H7 (cell line): ENCODE results near the gene CDH22. TPM values are rescaled to one million over a fixed set of nuclear protein-coding genes. Genes with fewer than 3 reads are reported as not detected.

Source experiments
- DNase-seq: peaks from one replicate; pipeline ENCODE4 v3.0.0; 2012
- H3K27me3 ChIP-seq: 2 replicates; pipeline ENCODE4 v1.6.0; 2011; ENCODE audit warnings: mild to moderate bottlenecking, low read length; ENCODE audit not compliant: control insufficient read depth, insufficient read depth
- H3K36me3 ChIP-seq: replicated peaks from 2 replicates; pipeline ENCODE4 v1.5.1; 2011; ENCODE audit warnings: low read length; ENCODE audit not compliant: control insufficient read depth, insufficient read depth
- H3K4me3 ChIP-seq: 2 replicates; pipeline ENCODE4 v1.5.1; 2011; ENCODE audit warnings: low read depth, mild to moderate bottlenecking, control low read depth, low read length, moderate library complexity; ENCODE audit not compliant: insufficient read depth
- total RNA-seq: library from RNA; depleted of rRNA; stranded (reverse); fragments of >200 nt; shearing (Covaris generic); gene quantifications from 2 replicates; pipeline ENCODE4 v1.2.3, GENCODE V29; 2014

CDH22 gene
- total RNA-seq, 1 experiment from 2014 or later, result 0.03 TPM

DNA sequence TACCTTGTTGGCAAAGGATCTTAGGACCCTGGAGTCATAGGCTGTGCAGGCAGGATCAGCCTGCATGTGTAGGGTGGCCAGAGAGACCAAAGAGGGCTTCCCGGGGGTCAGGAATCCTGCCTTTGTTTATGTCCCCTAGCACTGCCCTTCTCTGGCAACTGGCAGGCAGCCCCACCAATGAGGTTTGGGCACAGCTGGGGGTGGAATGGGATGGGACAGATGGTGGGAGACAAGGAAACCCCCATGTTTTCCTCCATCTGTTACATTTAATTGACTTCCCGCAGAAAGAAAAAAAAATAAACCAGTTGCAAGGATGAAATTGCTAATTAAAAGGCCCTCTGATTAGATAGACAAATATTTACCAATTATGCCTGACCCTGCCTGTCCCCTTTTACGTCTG, 162.6 kb downstream of the CDH22 start:
- H3K4me3 ChIP-seq, result no peak overlapping the region
- DNase-seq, result peak; percentile 78
- no peaks in the 10 kb centered on the region for H3K36me3 ChIP-seq
- peaks cover 3% of the 10 kb centered on the region; the same call in 1 of the 2 replicates for H3K27me3 ChIP-seq

DNA sequence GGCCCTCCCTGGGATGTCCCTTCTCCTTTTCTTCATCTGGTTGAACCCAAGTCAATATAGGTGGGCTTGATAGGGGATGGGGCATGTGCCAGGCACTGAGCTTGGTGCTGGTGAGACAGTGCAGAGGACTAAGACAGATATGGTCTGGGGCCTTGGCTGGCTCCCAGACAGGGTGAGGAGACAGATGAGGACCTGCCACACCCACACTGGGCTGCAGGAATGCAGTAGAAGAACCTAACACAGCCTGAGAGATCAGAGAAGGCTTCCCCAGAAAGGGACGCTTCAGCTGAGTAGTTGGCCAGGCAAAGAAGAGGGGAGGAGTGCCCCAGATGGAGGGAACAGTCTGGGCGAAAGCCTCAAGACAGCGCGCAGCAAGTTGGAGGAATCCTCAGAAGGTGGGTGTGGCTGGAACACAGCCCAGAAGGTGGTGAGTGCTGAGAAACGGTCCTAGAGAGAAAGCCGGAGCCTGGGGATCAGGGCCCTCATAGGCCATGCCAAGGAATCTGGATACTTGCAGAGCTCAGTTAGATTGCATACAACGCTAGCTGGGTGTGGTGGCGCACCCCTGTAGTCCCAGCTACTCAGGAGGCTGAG, 163.8 kb downstream of the CDH22 start:
- H3K36me3 ChIP-seq, result no peaks in the 10 kb centered on the region
- H3K4me3 ChIP-seq, result no peak overlapping the region
- DNase-seq, result no peak
- H3K27me3 ChIP-seq, result peaks cover 3% of the 10 kb centered on the region; the same call in 1 of the 2 replicates

DNA sequence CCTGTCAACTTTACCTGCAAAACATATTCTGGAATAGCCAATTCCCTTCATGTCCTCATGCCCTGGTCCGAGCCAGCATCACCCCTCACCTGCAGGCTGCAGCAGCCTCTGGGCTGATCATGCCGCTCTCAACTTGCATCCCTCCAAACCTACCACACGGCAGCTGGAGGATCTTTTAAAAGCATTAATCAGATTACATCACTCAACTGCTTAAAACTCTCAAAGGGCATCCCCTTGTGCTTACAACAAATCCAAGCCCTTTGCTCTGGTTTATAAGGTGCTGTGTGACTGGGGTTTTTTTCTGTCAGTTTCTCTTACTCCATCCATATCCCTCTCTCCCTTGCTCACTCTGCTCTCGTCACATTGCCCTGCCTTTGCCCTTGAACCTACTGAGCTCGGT, 166.2 kb downstream of the CDH22 start:
- Histone ChIP-seq H3K27me3 (peaks cover 3% of the 10 kb centered on the region; the same call in 1 of the 2 replicates), H3K36me3 (no peaks in the 10 kb centered on the region), H3K4me3 (no peak overlapping the region)
- no peak for DNase-seq

DNA sequence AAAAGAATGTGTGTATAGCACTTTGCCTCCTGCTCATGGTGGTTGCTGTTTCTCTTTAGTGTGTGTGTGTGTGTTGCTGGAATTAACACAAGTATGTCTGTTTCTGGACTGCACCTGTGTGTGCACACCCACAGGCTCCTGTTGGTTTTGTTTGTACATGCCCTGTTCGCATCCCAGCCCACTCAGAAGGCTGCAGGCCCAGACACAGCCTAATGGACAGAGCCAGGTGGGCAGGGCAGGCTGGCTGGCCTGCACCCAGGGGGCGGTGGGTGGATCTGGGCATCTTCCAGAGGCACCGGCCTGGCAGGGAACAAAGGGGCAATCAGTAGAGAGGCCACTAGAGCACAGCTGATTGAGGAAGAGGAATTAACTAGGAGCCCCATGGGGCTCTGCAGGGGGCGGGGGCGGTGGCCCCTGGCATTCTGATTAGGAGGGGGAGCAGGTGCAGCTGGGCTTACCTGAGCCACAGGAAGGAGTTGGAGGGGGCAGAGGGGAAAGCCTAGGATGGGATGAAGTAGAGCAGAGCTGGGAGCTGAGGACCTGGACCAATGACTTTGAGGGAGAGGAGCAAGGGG, 168.3 kb downstream of the CDH22 start:
- peaks cover 3% of the 10 kb centered on the region; the same call in 1 of the 2 replicates for H3K27me3 ChIP-seq
- DNase-seq, result peak; percentile 72

DNA sequence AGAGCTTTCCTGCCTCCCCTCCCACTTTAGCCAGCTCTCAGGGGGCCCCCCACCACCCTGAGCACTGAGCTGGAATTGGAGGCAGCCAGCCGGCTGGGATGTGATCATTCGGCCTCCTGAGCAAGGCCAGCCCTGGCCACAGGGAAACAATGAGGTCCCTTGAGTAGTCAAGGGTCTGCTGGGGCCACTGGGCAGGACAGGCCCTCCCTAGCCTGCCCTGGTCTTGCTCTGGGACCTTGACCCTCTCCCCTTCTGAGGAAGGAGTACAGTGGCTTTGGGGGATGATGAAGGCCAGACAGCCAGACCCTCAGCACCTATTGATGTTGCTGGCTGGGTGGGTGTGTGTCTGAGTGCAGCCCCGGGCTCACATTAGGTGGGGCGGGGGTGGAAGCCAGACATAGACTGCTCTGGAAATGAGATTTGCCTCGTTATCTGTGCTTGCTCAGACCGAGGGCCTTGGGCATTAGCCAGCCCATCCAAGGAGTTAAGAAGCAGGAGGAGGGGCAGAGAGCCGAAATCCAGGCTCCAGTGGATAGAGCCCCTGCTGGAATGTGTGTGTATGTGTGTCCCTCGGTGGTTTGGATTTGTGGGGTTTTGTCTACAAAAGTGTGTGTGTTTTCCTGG, 168.9 kb downstream of the CDH22 start:
- DNase-seq, result no peak
- Histone ChIP-seq H3K4me3 (no peak overlapping the region), H3K36me3 (no peaks in the 10 kb centered on the region), H3K27me3 (peaks cover 3% of the 10 kb centered on the region; the same call in 1 of the 2 replicates)

More for the DNA sequence above, 168.3 kb downstream of the CDH22 start:
- no peak overlapping the region for H3K4me3 ChIP-seq
- H3K36me3 ChIP-seq, result no peaks in the 10 kb centered on the region

DNA sequence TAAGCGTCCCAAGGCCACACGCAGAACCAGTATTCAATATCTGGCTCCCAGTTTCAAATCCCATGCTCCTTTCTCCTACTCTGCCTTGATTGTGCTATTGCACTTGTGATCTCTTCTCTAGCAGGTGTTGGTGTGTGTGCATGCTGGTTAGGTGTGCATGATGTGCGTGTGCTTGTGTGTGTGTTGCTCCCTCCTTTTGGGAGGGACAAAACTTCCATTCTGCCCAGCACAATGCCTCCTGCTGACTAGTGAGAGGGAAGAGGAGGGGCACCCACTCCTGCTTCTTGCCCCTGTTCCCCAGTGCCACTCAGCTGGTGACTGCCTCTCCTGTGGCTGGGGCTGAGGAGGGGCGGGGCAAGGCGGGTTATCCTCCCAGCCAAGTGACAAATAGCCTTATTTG, 170.5 kb downstream of the CDH22 start:
- no peaks in the 10 kb centered on the region for H3K36me3 ChIP-seq
- no peak overlapping the region for H3K4me3 ChIP-seq
- peaks cover 3% of the 10 kb centered on the region; the same call in 1 of the 2 replicates for H3K27me3 ChIP-seq
- no peak for DNase-seq

DNA sequence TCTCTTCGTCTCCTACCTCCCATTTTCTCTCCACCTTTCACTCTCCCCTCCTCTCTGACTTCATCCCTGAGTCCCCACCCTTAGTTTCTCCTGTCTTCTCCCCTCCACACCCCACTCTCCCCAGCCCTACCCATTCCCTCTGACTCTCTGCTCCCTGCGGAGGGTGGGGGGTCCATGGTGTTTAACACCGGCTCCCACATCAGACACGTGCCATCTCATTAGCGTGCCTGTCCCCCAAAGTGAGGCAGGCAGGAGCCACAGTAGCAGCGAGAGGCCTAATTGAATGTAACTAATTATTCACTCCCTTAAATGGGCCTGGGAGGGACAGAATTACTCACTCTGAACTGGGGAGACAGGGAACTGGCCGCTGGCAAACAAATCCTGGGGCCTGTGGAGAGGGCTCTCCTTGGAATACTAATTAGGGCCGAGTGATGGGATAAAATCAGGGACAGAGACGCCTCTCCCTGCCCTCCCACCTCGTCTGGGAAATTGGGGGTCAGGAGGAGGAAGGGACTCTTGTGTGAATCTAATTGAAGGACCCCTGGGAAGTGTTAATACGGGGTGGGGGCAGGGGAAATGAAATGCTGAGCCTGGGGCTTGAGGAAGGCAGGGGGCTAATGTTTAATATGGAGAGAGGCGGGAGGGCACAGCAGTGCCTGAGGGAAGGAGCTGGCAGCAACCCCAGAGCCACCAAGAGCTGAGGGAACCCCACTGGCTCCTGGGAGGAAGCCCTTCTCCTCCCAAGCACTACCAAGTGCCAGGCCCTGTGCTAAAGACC, 172.3 kb downstream of the CDH22 start:
- Histone ChIP-seq H3K27me3 (peaks cover 6% of the 10 kb centered on the region), H3K4me3 (no peak overlapping the region), H3K36me3 (no peaks in the 10 kb centered on the region)
- peak; percentile 69 for DNase-seq

DNA sequence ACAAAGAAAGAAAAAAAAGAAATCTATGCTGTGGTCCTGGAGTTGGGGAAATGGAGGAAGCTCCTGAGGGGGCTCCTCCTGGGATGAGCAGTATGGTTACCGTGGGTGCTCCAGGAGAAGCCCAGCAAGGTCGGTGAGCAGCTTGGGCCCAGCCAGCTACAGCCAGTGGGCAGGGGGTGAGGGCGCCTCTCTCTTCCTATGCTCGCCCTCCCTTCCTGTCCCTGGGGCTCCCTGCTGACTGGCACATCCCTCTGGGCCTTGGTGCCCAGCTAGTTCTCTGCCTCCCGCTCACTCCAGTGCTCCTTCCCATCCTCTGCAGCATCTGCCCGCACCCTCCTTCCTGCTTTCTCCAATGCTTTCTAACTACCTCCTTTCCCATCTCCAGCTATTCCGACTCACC, 173.6 kb downstream of the CDH22 start:
- Histone ChIP-seq H3K27me3 (peaks cover 11% of the 10 kb centered on the region), H3K36me3 (no peaks in the 10 kb centered on the region)
- no peak for DNase-seq

DNA sequence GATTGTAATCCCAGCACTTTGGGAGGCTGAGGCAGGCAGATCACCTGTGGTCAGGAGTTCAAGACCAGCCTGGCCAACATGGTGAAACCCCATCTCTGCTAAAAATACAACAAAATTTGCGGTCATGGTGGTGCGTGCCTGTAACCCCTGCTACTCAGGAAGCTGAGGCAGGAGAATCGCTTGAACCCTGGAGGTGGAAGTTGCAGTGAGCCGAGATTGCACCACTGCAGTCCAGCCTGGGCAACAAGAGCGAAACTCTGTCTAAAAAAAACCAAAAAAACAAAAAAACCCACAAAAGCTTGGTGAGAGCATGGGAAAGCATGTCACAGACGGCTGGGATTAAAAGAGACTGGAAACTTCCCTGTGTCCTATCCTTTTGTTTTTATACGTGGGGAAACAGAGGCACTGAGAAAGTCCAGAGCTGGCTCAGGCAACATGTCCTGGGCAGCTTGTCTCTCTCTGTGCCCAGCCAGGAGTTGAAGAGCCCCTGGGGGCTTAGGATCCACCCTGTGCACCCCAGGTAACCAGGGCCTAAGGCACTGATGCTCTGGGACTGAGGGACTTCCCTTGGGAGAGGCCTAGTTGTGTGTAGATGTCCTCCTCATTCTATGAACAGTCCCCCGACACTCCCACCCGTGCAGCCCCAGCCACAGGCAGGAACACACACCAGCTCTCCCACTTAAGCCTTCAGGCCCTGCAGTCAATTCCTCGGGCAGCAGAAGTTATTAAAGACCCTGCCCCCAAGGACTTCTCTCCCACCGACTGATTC, 174.2 kb downstream of the CDH22 start:
- no peak for DNase-seq
- H3K36me3 ChIP-seq, result no peaks in the 10 kb centered on the region
- H3K4me3 ChIP-seq, result no peak overlapping the region
- H3K27me3 ChIP-seq, result peaks cover 11% of the 10 kb centered on the region

More for the DNA sequence above, 173.6 kb downstream of the CDH22 start:
- H3K4me3 ChIP-seq, result no peak overlapping the region

DNA sequence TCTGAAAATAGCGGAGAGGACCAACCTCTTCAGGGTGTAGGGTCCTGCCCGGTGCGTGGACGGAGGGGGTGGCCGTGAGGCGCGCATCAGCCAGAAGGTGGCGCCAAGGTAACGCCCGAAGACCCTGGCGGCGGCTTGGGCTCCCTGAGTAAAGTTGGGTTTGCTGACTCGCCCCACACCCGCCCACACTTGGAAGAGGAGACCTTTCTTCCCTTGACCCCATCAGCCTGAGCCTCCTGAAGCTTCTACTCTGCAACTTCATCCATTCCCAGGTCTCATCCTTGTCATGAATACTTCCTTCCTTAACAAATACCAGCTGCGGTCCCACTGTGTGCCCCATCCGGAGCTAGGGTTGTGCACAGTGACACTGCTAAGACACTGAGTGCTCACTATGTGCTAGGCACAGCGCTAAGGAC, 175.6 kb downstream of the CDH22 start:
- H3K27me3 ChIP-seq, result peaks cover 11% of the 10 kb centered on the region
- no peaks in the 10 kb centered on the region for H3K36me3 ChIP-seq
- no peak overlapping the region for H3K4me3 ChIP-seq
- DNase-seq, result peak; percentile 93

DNA sequence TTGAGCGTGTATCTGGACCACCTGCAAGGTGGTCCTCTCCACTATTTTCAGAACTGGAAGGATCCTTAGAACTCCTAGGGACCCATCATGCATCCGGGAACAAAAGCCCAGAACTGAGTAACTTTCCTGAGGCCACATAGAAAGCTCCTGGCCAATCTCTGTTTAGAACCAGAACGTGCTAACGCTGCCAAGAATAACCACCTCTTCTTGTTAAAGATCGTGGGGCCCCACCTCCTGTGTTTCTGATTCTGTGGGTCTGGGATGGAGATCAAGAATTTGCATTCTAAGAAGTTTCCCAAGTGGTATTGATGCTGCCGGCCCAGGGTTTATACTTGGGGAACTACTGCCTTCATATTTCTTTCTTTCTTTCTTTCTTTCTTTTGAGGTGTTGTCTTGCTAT, 176.9 kb downstream of the CDH22 start:
- DNase-seq, result no peak
- H3K4me3 ChIP-seq, result no peak overlapping the region
- H3K36me3 ChIP-seq, result no peaks in the 10 kb centered on the region
- peaks cover 11% of the 10 kb centered on the region for H3K27me3 ChIP-seq

DNA sequence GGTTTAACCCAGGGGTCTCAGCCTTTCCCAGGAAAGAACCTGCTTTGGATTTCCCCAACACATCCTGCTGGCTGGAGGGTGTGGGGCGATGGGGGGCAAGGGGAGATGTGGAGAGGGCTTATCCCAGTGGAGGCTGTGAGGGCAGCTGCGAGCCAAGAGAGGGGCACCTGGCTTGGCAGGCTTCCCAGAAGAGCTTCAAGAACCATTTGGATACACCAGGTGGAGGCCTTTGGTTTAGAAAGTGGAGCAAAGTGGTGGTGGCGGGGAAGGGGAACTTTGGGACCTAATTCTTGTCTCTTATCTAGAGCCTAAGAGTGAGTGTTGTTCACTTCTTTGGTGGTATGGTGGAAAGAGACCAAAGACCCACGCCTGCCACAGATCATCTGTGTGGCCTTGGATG, 177.8 kb downstream of the CDH22 start:
- Histone ChIP-seq H3K27me3 (peaks cover 11% of the 10 kb centered on the region), H3K36me3 (no peaks in the 10 kb centered on the region), H3K4me3 (no peak overlapping the region)
- DNase-seq, result no peak

DNA sequence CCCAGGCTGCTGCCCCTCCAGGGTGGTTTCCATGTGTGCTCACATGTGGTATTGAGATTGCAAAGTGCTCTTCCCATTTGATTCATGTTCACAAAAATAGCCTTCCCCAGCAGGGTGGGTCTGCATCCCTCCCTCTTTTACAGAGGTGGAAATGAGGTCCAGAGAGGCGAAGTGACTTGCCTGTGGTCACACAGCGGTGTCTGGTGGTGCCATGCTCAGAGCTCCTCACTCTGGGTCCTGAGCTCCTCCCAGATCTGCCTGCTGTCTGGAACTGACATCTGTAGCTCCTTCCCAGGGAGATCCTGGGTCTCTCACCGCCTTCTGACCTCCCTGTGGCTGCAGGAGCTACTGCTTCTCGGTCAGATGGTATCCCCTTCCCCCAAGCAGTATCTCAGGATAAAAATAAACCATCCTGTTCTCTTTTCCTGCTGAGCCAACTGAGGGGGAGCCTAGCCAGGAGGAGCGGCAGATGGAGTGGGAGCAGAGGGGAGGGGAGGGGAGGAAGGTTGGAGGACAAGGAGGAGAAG, 178.3 kb downstream of the CDH22 start:
- DNase-seq, result no peak
- Histone ChIP-seq H3K27me3 (peaks cover 11% of the 10 kb centered on the region), H3K36me3 (no peaks in the 10 kb centered on the region), H3K4me3 (no peak overlapping the region)
